GM21381 (cell line): ENCODE data around the gene ZNF783.
"Not testable (repeated sequence)": the region's sequence is repeated elsewhere in the genome, so short reads cannot be mapped to it uniquely, and the experiment has no call there.

Experiments
- ATAC-seq: cut with Tn5 transposase; IDR thresholded peaks from one replicate; pipeline ENCODE4 v1.9.1; 2021; ENCODE audit warnings: mild to moderate bottlenecking, moderate library complexity; ENCODE audit not compliant: unreplicated experiment

Gene ZNF783

GRCh38 chr7:149239345-149240143 is 22.5 kb upstream of the ZNF783 start, which contains the start of gene ZNF212:
TSS of gene ZNF212 (plus strand) at chr7:149239651. CDS start at chr7:149239779, 128 bp downstream.
- ATAC-seq: peak; percentile 99

- no peak for ATAC-seq
These were observed 21.4 kb upstream of the ZNF783 start for GRCh38 chr7:149240637-149241036.

- no peak for ATAC-seq
These were observed 20.3 kb upstream of the ZNF783 start for GRCh38 chr7:149241696-149242095.

- ATAC-seq: peak; percentile 68
These were observed 16.8 kb upstream of the ZNF783 start for GRCh38 chr7:149245244-149245643.

GRCh38 chr7:149245744-149246143 is 16.3 kb upstream of the ZNF783 start:
- peak; percentile 33 for ATAC-seq

- no peak for ATAC-seq
These were observed 13.2 kb upstream of the ZNF783 start for GRCh38 chr7:149248777-149249176.

- not testable (repeated sequence) for ATAC-seq
These were observed 11.8 kb upstream of the ZNF783 start for GRCh38 chr7:149250151-149250550.

- ATAC-seq: not testable (repeated sequence)
These were observed 10.5 kb upstream of the ZNF783 start for GRCh38 chr7:149251518-149251917.

- ATAC-seq: no peak
These were observed 9.6 kb upstream of the ZNF783 start for GRCh38 chr7:149252378-149252777.

- no peak for ATAC-seq
These were observed 8.3 kb upstream of the ZNF783 start for GRCh38 chr7:149253665-149254064.

GRCh38 chr7:149254181-149254858 is 7.7 kb upstream of the ZNF783 start:
- no peak for ATAC-seq

GRCh38 chr7:149255174-149255573 is 6.8 kb upstream of the ZNF783 start:
- ATAC-seq: no peak

GRCh38 chr7:149256568-149256967 is 5.4 kb upstream of the ZNF783 start:
- no peak for ATAC-seq

- ATAC-seq: no peak
These were observed 4.8 kb upstream of the ZNF783 start for GRCh38 chr7:149257146-149257545.

GRCh38 chr7:149261316-149261828 is 624 bp upstream of the ZNF783 start:
- ATAC-seq: peak; percentile 0

GRCh38 chr7:149266451-149266850 is 4.5 kb downstream of the ZNF783 start:
- no peak for ATAC-seq

- ATAC-seq: no peak
These were observed 5.7 kb downstream of the ZNF783 start for GRCh38 chr7:149267733-149268132.

- not testable (repeated sequence) for ATAC-seq
These were observed 12.4 kb downstream of the ZNF783 start for GRCh38 chr7:149274424-149274823.

GRCh38 chr7:149277871-149278270 is 15.9 kb downstream of the ZNF783 start:
- ATAC-seq: no peak

- ATAC-seq: no peak
These were observed 16.4 kb downstream of the ZNF783 start for GRCh38 chr7:149278396-149278795.

GRCh38 chr7:149279111-149279743 is 17.2 kb downstream of the ZNF783 start:
- no peak for ATAC-seq
